DND-41 (cell line): ENCODE results near the gene RWDD1.

ENCODE experiments used
- EZH2 ChIP-seq: IDR thresholded peaks from 3 replicates; pipeline ENCODE4 v1.6.1; 2012; ENCODE audit warnings: borderline replicate concordance, low read depth, mild to moderate bottlenecking, moderate library complexity, low read length, inconsistent platforms; ENCODE audit not compliant: severe bottlenecking
- TF ChIP-seq, protein P1 (sequence below): IDR thresholded peaks from 2 replicates; pipeline ENCODE4 v1.5.1; 2012; ENCODE audit warnings: borderline replicate concordance, low read length, moderate library complexity, mild to moderate bottlenecking; ENCODE audit not compliant: poor library complexity, severe bottlenecking; ENCODE audit errors: extremely low read depth

DNA sequence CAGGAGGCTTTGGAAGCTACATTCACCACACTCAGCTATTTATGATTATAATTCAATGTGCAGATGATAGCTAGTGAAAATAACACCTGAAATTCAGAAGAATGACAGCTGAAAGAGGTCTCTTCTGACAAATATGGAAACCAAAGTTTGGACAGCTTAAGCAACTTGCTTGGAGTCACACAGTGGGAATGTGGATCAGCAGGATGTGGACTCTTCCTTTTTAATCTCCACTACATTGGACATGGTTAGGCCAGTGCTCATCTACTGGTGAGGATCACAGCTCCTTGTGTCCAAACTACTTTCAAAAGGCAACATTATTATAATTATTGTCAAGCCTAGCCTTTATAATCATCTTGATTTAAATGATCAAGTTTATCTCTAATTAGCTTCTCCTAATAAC is 36.2 kb upstream of the RWDD1 start:
- TF ChIP-seq, protein P1, sequence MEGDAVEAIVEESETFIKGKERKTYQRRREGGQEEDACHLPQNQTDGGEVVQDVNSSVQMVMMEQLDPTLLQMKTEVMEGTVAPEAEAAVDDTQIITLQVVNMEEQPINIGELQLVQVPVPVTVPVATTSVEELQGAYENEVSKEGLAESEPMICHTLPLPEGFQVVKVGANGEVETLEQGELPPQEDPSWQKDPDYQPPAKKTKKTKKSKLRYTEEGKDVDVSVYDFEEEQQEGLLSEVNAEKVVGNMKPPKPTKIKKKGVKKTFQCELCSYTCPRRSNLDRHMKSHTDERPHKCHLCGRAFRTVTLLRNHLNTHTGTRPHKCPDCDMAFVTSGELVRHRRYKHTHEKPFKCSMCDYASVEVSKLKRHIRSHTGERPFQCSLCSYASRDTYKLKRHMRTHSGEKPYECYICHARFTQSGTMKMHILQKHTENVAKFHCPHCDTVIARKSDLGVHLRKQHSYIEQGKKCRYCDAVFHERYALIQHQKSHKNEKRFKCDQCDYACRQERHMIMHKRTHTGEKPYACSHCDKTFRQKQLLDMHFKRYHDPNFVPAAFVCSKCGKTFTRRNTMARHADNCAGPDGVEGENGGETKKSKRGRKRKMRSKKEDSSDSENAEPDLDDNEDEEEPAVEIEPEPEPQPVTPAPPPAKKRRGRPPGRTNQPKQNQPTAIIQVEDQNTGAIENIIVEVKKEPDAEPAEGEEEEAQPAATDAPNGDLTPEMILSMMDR: no peak
- TF ChIP-seq EZH2: no peak
